ENCODE measurements around the gene SMPDL3A. TPM values are rescaled to one million over a fixed set of nuclear protein-coding genes. Genes with fewer than 3 reads are reported as not detected.

SMPDL3A gene
- total RNA-seq, 1 donor from 2014 or later = 3.3 TPM

DNA sequence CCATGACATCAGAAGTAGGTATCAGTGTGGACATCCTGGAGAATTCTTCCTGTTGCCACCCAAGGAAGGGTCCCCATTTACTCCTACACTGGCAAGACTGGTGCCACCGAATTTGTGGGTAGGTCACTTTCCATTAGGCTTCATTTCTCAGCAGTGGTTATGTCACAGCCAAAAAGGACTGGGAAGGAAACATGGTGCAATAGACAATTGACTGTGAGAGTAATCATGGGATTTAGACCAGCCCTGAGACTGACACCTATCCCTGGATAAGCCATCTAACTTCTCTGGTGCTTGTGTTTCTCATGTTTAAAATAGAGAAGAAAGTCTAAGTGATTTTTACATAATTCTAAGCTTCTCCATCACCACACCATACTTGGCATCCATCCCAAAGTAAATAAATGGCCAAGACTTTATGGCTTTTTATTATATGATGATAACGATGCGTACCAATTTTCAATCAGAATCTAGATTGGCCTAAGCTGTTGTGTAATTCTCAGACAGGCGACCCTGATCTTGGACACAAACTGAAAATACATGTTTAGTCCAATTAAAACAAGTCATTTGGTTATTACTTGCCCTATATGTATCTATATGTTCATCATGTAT lies 10.2 kb downstream of the SMPDL3A start:
- Mint-ChIP-seq H3K36me3 (ENCODE audit: low read depth) (peaks cover 3% of the 10 kb centered on the region), H3K27me3 (ENCODE audit: low read depth) (no peaks in the 10 kb centered on the region), H3K27ac (ENCODE audit: unreplicated experiment) (no peak overlapping the region), H3K4me1 (peaks cover 4% of the 10 kb centered on the region), H3K4me3 (no peak overlapping the region), H3K9me3 (no peaks in the 10 kb centered on the region)
- TF ChIP-seq, protein P1, sequence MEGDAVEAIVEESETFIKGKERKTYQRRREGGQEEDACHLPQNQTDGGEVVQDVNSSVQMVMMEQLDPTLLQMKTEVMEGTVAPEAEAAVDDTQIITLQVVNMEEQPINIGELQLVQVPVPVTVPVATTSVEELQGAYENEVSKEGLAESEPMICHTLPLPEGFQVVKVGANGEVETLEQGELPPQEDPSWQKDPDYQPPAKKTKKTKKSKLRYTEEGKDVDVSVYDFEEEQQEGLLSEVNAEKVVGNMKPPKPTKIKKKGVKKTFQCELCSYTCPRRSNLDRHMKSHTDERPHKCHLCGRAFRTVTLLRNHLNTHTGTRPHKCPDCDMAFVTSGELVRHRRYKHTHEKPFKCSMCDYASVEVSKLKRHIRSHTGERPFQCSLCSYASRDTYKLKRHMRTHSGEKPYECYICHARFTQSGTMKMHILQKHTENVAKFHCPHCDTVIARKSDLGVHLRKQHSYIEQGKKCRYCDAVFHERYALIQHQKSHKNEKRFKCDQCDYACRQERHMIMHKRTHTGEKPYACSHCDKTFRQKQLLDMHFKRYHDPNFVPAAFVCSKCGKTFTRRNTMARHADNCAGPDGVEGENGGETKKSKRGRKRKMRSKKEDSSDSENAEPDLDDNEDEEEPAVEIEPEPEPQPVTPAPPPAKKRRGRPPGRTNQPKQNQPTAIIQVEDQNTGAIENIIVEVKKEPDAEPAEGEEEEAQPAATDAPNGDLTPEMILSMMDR (conservative IDR thresholded peaks at IDR 0.05) = no peak
- DNase-seq (ENCODE audit: low read depth, low spot score) = no peak

DNA sequence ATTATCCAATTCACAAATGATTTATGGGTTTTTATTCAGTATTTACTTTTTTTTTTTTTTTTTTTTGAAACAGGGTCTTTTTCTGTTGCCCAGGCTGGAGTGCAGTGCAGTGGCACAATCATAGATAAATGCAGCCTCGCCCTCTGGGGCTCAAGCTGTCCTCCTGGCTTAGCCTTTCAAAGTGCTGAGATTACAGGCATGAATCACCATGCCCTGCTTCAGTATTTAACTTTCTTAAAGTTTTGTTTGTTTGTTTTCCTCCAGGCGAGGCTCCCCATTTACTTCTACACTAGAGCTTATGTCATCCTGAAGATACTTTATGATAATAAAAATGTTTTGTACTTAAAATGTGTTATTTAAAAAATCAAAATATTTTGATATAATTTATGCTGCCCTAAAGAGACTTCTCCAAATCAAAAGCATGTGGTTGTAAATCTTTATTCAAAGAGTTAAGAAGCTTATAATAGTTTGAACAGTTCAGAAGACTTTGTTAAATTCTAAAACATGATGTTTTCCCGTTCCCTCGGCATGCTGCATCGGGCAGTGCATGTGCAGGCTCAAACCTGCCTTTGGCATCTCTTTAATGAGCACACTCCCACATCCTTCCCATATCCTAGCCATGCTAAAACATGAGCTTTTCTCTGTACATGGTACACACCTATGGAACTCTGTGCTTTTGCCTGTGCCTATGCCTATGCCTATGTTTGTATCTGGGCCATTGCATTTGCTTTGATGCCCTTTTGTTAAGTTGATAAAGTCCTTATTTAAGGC lies 11.0 kb downstream of the SMPDL3A start:
- TF ChIP-seq, protein P1 (conservative IDR thresholded peaks at IDR 0.05) = no peak
- Mint-ChIP-seq H3K9me3 (no peaks in the 10 kb centered on the region), H3K4me3 (no peak overlapping the region), H3K4me1 (peaks cover 4% of the 10 kb centered on the region), H3K36me3 (ENCODE audit: low read depth) (peaks cover 3% of the 10 kb centered on the region), H3K27me3 (ENCODE audit: low read depth) (no peaks in the 10 kb centered on the region), H3K27ac (ENCODE audit: unreplicated experiment) (no peak overlapping the region)
- no peak for DNase-seq (ENCODE audit: low read depth, low spot score)

DNA sequence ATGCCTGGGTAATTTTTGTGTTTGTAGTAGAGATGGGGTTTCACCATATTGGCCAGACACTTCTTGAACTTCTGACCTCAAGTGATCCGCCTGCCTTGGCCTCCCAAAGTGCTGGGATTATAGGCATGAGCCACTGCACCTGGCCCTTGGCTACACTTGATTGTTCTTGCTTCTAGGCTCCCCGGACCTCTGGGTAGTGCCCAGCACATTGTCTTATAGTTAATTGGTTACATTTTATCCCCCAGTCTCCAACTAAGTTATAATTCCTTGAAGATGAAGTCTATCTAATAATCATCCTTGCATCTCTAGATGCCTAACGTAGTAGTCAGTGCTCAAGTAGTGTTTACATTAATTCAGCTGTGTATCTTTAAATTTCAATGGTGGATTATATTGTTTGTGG lies 11.8 kb downstream of the SMPDL3A start:
- peaks cover 4% of the 10 kb centered on the region for H3K4me1 Mint-ChIP-seq
- DNase-seq (ENCODE audit: low read depth, low spot score) = no peak
- TF ChIP-seq, protein P1 (conservative IDR thresholded peaks at IDR 0.05) = no peak
- no peak overlapping the region for H3K27ac Mint-ChIP-seq (ENCODE audit: unreplicated experiment)
- H3K4me3 Mint-ChIP-seq = no peak overlapping the region
- H3K36me3 Mint-ChIP-seq (ENCODE audit: low read depth) = peaks cover 3% of the 10 kb centered on the region
- no peaks in the 10 kb centered on the region for H3K9me3 Mint-ChIP-seq
- no peaks in the 10 kb centered on the region for H3K27me3 Mint-ChIP-seq (ENCODE audit: low read depth)

DNA sequence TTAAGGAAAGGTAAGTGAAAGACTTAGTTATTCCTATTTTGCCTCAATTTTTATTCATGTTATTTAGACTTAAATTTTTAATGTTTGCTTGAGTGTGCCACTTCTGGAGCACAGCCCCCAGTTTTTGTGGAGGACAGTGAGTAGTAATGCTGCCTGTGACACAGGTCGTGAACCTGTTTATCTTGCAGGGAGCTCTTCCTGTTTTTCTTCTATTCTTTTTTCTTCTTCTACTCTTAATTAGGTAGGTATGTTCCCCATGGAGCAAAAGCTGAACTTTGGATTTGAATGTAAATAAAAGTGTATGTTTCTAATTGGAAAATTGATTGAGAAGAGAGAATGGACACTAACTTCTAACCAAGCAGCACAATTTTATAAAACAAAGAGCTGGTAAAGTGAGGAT lies 12.3 kb downstream of the SMPDL3A start:
- H3K27ac Mint-ChIP-seq (ENCODE audit: unreplicated experiment) = no peak overlapping the region
- H3K36me3 Mint-ChIP-seq (ENCODE audit: low read depth) = peaks cover 5% of the 10 kb centered on the region
- no peak overlapping the region for H3K4me3 Mint-ChIP-seq
- TF ChIP-seq, protein P1 (conservative IDR thresholded peaks at IDR 0.05) = no peak
- DNase-seq (ENCODE audit: low read depth, low spot score) = no peak
- no peaks in the 10 kb centered on the region for H3K9me3 Mint-ChIP-seq
- H3K27me3 Mint-ChIP-seq (ENCODE audit: low read depth) = no peaks in the 10 kb centered on the region
- peaks cover 4% of the 10 kb centered on the region for H3K4me1 Mint-ChIP-seq

DNA sequence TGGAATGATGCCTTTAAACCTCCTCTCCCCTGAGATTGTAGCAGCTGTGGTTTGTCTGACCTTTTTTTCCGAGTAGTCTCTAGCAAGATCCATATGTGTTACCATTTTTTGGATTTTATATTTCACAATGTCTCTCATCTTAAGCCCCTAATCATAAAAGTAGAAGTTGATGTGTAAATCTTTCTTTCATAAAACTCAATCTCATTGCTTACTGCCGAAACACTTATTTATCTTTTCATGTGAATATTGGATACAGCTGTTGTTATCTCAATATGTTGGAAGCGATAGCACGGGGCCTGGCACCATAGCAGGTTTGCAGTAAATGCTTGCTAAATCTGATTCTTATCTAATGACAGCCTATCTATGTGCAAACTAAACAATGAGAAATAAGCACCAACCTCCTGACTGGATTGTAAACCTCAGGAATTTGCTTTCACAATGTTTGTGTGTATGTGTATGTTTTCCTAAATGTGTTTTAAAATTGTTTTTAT lies 14.2 kb downstream of the SMPDL3A start:
- Mint-ChIP-seq H3K4me1 (peaks cover 4% of the 10 kb centered on the region), H3K36me3 (ENCODE audit: low read depth) (peaks cover 6% of the 10 kb centered on the region), H3K27me3 (ENCODE audit: low read depth) (no peaks in the 10 kb centered on the region), H3K9me3 (no peaks in the 10 kb centered on the region), H3K4me3 (no peak overlapping the region), H3K27ac (ENCODE audit: unreplicated experiment) (no peak overlapping the region)
- DNase-seq (ENCODE audit: low read depth, low spot score) = no peak
- TF ChIP-seq, protein P1 (conservative IDR thresholded peaks at IDR 0.05) = no peak

Measured in neural crest cell (in vitro differentiated cells).